ENCODE data around the gene MTA3.
"Not testable (repeated sequence)": the region's sequence is repeated elsewhere in the genome, so short reads cannot be mapped to it uniquely, and the experiment has no call there.

The MTA3 gene

DNA sequence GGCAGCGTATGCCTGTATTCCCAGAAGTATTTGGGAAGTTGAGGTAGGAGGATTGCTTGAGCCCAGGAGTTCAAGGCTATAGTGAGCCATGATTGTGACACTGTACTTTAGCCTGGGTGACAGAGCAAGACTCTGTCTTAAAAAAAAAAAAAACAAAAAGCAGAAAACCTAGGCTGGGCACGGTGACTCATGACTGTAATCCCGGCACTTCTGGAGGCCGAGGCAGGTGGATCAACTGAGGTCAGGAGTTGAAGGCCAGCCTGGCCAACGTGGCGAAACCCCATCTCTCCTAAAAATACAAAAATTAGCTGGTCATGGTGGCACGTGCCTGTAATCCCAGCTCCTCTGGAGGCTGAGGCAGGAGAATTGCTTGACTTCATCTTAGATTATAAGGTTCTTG, 46.4 kb downstream of the MTA3 start:
- DNase-seq, result no peak

DNA sequence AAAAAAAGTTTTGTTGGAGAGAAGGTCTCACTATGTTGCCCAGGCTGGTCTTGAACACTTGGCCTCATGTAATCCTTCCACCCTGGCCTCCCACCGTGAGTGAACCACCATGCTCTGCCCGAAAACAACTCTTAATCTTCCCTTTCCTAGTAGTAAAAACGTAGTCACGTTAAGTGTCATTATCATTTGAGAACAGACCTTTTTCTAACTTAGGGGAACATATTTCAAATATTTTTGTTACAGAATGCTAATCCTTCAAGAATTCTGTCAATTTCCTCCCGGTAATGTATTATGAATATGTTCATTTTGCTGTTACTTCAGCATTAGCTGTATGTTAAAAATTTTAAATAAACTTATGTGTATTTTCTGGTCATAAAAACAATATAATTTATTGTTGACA, 49.7 kb downstream of the MTA3 start:
- DNase-seq, result no peak

DNA sequence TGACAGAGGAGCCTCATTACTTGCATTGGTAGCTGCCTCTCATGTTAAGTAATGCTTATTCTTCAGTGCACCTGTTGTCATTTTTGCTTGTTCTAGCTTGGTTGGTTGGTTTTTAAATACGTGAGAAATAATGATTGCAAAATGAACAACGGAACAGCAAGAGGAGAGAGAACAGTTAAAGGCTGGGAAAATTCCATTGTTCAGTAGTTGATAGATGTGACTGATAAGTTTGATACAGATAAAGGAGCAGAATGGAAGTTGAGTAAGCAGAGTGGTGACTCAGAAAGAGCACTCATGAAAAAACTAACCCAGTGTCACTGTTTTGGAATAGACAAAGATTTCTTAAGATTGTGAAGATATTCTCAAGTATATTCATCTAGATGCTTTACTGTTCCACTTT, 50.5 kb downstream of the MTA3 start:
- DNase-seq, result no peak

DNA sequence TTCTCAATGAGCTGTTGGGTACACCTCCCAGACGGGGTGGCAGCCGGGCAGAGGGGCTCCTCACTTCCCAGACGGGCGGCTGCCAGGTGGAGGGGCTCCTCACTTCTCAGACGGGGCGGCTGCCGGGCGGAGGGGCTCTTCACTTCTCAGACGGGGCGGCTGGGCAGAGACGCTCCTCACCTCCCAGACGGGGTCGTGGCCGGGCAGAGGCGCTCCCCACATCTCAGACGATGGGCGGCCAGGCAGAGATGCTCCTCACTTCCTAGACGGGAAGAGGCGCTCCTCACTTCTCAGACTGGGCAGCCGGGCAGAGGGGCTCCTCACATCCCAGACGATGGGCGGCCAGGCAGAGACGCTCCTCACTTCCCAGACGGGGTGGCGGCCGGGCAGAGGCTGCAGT, 53.2 kb downstream of the MTA3 start:
- DNase-seq, result not testable (repeated sequence)

DNA sequence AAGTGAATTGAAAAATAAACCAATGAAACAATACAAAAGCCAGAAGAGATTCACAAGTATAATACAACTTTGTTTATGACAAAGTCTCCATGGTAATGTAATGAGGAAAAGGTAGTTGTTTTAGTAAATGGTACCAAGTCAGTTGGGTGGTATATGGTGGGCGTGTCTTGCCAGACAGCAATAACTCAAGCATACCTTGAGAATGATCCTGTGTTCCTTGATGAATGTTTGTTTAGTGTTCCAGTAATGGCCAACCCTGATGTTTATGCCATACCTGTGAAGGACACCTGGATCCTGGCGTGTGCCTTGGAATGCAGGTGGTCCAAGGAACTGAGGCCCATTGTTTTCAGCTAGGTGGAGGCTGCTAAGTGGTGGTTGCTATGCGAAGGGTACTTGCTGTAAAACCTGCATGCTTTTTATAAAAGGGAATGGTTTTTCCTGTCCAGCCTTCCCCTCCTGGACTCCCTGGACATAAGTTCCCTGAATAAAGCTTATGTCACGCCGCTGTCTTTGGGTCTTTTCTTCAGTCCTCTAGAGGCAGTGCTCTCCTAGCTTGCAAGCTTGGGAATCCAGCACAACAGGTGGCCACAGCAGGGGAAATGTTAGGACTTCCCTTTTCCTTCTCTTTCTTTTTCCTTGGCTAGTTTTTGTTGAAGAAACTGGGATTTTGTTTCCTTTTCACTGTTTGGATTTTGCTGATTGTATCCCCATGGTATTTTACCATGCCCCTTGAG, 54.7 kb downstream of the MTA3 start:
- no peak for DNase-seq

DNA sequence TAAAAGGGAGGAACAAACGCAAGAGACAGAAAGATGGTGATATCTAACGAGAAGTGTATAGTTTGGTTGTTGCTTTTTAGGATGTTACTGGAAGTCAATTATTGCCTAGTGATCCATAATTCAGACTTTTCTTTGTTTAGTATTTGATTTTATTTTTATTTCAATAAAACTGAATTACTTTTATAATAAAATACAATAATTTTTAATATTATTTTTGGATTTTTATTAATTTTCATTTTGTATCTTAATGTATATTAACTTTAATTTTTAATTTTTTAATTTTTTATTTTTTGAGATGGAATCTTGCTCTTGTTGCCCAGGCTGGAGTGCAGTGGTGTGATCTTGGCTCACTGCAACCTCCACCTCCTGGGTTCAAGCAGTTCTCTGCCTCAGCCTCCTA, 55.6 kb downstream of the MTA3 start:
- DNase-seq, result no peak

DNA sequence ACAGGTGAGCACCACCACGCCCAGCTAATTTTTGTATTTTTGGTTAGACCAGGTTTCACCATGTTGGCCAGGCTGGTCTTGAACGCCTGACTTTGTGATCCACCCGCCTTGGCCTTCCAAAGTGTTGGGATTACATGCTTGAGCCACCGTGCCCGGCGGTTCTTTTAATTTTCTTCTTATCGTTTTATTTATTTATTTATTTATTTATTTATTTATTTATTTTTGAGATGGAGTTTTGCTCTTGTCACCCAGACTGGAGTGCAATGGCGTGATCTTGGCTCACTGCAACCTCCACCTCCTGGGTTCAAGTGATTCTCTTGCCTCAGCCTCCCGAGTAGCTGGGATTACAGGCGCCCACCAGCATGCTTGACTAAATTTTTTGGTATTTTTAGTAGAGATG, 59.6 kb downstream of the MTA3 start:
- not testable (repeated sequence) for DNase-seq

DNA sequence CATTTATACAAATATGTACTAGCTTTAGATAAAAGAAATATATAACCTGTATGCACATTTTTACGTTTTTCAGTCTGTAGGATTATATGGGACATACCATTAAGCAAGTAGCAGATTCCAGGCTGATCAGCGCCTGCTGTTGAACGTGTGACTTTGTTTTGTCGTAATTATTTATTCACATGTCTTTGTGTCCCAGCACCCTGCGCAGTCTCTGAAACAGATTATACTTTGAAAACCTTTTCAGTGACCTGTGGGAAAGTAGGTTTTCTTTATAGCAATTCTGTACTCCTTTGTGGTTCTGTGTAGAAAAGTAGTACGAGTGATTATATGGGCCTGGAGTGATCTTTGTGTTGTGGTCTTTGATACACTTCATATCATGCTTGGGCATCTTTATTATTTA, 68.5 kb downstream of the MTA3 start:
- DNase-seq, result no peak

DNA sequence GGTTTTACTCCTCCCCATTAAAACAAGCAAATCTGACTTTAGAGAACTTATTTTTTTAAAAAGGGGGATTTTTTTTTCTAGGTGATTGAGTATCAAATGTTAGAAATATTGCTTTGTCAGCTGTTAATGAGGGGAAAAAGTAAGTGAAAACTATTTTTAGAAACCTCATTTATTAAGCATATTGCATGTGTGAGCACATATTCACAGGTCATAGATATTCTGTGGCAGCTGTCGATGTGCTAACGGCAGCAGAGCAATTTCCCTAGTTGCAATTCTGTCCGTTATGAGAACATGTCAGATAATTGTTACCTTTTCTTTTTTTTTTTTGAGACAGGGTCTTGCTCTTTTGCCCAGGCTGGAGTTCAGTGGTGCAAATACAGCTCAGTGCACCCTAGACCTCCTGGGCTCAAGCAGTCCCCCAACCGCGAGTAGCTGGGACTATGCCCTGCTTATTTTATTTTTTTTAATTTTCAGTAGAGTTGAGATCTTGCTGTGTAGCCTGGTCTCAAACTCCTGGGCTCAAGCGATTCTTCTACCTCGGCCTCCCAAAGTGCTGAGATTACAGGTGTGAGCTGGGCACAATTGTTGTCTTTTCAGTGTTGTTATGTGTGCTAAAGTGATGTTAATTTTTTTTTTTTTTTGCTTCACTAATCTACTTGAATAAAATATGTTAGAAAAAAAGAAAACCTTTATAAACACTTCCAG, 69.8 kb downstream of the MTA3 start:
- no peak for DNase-seq

DNA sequence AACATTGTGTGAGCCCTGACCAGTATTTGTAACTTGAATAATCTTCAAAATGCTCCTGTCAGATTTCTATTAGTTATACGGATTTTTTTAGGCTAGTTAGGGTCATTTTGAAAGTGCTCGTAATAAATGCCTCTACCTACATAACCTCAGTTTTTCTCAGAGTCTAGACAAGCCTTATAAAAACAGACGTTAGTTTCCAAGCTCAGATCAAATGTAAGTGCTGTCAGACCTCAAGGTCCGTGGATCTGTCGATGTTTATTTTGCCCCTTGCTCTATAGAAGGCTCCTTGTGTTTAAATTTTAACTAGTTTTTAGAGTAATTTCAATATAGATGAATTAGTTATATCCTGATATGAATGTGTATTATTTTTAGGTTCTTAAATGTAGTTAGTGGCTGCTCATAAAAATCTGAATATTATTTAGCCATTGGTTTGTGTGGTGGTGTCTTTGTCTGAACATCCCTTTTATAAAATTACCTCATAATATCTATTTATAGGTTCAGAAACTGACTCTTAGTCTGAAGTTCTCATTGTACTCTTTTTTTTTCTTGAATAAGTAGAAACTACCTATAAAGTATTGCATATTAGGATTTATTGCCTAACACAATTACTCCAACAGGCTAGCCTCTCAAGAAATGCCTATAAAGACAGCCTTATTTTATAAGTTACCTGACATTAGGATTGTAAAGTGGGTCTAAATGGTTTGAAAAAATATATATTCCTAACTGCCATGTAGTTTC, 71.1 kb downstream of the MTA3 start:
- no peak for DNase-seq

DNA sequence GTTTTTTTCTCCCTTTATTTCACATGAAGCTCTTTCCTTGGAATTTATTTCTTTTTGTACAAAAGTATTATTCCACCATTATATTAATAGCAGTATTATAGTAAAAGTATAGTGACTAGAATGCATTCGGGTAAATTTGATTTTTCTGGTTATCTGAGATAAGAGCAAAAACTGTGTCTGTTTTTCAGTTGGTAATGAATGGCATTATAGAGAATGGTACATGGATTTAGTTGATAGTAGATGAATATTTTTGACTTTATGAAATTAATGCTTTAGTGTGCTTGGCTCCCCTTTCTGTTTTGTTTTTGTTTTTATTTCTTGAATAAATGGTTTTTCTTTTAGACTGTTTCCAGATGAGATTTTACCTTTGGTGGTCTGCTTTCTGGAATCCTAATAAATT, 71.8 kb downstream of the MTA3 start:
- no peak for DNase-seq

DNA sequence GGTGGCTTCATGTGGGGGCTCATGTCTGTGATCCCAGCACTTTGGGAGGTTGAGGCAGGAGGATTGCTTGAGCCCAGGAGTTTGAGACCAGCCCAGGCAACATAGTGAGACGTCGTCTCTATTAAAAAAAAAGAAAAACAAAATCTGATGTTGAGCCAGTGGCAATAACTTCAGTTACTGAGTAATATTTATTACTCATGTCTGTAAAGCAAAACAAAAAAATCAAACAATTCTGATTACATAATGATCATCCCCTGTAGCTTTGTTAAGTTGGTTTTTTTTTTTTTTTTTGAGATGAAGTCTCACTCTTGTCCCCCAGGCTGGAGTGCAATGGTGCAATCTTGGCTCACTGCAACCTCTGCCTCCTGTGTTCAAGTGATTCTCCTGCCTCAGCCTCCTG, 73.9 kb downstream of the MTA3 start:
- not testable (repeated sequence) for DNase-seq

DNA sequence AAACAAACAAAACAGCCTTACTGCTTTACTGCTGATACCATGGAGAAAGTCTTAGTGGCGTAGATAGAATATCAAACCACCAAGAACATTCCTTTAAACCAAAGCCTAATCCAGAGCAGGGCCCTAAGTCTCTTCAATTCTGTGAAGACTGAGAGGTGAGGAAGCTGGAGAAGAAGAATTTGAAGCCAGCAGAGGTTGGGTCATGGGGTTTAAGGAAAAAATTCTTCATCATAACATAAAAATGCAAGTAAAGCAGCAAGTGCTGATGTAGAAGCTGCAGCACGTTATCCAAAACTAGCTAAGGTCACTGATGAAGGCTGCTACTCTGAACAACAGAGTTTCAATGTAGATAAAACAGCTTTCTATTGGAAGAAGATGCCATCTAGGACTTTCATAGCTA, 77.1 kb downstream of the MTA3 start:
- no peak for DNase-seq

DNA sequence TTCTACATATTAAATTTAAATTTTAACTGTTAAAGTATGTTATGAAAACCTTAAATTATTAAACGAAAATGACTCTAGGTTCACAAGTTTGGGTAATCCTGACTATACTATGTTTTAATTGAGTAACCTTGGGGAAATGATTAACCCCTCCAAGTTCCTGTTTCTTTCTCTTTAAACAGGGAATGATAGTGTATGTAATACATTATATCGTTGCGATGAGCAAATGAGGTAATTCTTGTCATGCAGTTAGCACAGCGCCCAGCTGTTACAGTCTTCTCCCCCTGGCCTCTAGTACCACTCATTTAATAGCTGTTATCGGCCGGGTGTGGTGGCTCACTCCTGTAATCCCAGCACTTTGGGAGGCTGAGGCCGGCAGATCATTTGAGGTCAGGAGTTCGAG, 80.4 kb downstream of the MTA3 start:
- no peak for DNase-seq

DNA sequence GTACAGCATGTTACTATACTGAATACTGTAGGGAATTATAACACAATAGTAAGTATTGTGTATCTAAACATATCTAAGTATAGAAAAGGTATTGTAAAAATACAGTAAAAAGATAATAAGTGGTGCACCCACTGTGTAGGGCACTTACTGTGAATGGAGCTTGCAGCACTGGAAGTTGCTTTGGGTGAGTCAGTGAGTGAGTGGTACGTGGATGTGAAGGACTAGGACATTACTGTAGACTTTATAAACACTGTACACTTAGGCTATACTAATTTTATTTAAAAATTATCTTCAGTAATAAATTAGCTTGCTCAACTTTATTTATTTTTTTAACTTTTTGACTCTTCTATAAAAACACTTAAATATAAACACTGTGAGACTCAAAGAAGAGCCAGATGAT, 82.6 kb downstream of the MTA3 start:
- DNase-seq, result no peak

DNA sequence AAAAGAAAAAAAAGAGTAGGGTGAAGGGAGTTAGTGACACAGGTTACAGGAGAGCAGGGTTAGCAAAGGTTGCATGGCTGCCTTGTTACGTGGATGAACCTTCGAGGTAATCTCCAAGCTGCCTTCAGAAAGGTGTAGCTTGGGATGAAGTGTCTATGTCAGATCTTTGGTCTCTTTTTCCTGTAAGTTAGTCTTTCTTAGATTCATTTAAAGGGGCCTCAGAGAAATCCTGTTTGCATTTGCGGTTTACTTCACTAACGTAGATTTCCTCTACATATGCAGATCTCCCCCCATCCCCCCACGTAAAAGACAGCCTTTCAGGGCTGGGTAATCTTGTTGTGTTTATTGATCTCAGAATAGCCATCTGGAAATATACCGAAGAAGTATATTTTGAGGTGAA, 83.7 kb downstream of the MTA3 start:
- no peak for DNase-seq

DNA sequence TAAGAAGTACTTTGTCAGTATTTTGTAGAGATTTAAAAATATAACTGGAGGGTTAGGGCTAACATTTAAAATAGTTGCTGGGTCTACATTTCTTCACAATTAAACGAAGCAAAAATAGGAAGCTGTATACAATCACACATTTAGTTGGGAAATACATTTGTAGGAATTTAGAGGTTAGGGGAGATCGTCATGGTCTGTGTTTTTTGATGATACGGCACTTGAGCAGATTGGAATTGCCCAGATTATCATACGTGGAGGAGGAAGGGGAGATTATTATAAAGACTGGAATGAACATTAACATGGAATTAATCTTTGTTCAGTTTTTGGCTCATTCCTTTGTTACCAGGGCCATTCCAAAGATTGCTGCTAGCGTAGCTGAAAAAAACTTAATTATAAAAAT, 84.6 kb downstream of the MTA3 start:
- no peak for DNase-seq

DNA sequence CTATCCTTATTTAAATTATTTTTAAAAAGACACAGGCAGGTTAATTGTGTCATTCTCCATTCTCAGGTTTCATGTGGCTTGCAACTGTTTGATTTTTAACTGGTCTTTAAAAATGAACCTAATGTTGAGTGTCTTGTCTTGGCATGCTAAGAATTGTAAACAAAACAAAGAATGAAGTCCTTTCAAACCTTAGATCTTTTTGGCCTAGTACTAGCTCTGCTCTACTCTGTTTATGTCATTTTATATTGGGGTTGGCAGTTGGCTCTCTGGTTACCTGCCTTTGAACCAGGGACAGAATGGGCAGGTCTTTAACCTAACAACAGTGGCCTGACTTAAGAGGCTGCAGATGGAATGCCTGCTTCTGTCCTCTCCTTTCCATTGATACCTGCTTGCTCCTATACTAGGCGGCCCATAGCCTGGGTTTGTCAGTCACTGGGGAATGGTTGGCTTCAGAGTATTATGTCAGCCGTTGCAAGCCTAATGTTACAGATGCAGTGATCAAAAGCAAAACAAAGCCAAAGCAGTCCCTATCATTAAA, 85.5 kb downstream of the MTA3 start:
- DNase-seq, result no peak

DNA sequence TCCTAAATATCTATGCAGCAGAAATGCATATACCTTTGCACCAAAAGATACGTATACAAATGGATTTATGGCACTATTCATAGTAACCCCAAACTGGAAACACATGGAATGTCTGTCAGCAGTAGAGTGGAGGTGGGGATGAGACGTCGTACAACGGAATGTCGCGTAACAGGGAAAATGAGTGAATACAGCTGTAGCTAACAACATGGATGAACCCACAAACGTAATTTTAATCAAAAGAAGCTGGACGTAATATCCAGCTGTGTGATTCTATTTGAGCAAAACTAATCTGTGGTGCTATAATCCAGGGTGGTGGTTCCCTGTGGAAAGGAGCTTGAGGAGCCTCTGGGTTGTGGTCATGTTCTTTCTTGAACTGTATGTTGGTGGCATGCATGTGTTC, 89.9 kb downstream of the MTA3 start:
- no peak for DNase-seq

DNA sequence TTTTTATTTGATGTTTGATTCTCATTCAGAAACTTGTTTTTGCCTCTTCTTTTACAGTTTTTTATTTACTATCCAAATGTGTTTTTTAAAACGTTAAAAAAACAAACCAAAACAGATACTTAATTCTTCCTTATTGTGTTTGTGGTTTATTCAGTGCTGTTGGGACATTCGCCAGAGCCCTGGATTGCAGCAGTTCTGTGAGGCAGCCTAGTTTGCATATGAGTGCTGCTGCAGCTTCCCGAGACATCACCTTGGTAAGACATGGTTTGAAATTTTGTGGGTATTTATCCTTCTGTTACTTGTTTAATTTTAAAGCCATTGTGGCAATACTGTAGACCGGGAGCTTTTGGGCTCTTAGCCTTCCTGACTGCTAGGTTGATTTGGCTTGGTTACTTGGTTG, 91.2 kb downstream of the MTA3 start:
- no peak for DNase-seq

DNA sequence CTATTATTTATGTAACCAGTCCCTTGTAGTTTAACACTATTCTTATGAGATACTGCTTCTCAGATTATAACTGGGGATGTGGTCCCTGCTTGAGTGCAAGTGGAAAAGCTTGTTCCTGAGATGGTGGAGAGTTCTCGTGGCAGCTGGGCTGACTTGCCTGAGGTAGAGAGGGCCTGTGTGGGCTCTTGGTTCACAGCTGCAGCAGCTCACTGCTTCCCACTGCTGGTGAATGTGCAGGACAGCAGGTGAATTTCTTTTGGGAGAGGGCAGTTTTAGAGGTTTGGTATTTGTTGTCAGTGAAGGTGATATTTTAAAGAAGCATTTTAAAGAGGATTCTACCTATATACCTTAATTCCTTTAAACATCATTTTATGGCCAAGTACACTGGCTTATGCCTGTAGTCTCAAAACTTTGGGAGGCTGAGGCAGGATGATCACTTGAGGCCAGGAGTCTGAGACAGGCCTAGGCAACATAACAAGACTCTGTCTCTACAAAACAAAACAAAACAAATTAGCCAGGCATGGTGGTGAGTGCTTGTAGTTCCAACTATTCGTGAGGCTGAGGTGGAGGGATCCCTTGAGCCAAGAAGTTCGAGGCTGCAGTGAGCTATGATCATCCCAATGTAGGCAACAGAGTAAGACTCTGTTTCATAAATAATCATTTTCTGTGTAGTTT, 94.8 kb downstream of the MTA3 start:
- DNase-seq, result peak; percentile 1

DNA sequence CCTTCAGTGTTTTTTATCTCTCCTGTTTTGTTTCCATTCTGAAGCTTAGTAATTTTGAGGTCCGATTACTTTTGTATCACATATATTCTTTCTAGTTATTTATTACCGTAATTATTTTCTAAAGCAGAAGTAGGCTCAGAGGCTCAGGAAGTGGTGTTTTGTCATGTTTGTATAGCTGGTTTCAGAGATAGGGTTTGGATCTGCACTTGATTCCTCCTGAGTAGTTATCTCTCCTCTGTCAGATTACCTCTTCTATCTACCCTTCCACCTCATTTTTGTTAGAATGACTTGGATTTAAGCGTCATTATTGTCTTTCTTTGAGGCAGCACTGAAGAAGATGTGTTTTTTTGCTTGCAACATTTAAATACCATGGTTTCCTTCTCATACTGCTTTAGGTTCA, 95.4 kb downstream of the MTA3 start:
- DNase-seq, result no peak

DNA sequence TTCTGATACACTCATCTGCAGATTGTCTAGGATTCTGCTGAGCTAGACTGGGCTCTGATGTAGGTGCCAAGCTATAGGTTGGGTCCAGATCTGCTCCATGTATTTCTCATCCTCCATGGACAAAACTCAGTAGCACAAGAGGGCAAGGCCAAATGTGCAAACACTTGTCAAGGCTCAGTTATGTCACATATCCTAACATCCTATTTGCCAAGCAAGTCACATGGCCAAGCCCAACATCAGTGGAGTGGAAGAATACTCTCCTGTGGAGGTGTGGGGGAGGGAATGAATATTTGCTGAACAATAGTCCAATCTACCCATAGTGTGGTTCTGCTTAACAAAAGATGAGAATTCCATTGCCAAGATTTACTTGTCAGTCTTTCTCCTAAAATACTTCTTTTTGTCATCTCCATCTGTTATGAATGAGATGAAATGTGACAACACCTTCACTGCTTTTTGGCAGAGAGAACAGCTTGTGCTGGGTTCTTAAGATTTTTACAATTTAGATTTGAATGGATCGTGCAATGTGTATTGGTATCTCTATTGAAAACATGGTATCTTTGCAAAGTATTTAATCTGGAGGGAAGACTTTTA, 105.7 kb downstream of the MTA3 start:
- DNase-seq, result no peak
